Right lobe of liver (tissue), 6 donors: ENCODE measurements around the gene TBCE. TPM values are rescaled to one million over a fixed set of nuclear protein-coding genes. Genes with fewer than 3 reads are reported as not detected.

ENCODE experiments used
- ATAC-seq, 4 donors: fragments of 200-7000 bp; cut with Tn5 transposase; one replicate each; pipeline ENCODE4 v1.9.1; 2020; ENCODE audit warnings: mild to moderate bottlenecking in 4 of 4, moderate library complexity in 4 of 4
- DNase-seq, 3 donors: peaks; one replicate each; pipeline ENCODE4 v3.0.0-alpha.2; 2020
- H3K27ac ChIP-seq, 3 donors: fragments of 200-600 bp; one replicate each; pipeline ENCODE4 v1.8.0; 2022
- H3K27me3 ChIP-seq, 2 donors: fragments of 200-600 bp; one replicate each; pipeline ENCODE4 v1.8.0; 2022
- H3K36me3 ChIP-seq, 4 donors: fragments of 200-600 bp; sonication (generic) in 1 of 4; one replicate each; pipeline versions ENCODE4 v1.5.1 to v1.8.0; 2017 to 2022; ENCODE audit warnings: control low read depth in 1 of 4
- H3K4me1 ChIP-seq, 4 donors: fragments of 200-600 bp; sonication (generic) in 1 of 4; one replicate each; pipeline versions ENCODE4 v1.5.1 to v1.8.0; 2017 to 2022; ENCODE audit warnings: control low read depth in 1 of 4
- H3K4me3 ChIP-seq, 3 donors: fragments of 200-600 bp; one replicate each; pipeline ENCODE4 v1.8.0; 2022
- H3K9me3 ChIP-seq, 4 donors: fragments of 200-600 bp; sonication (generic) in 1 of 4; one replicate each; pipeline versions ENCODE4 v1.5.1 to v1.8.0; 2017 to 2022; ENCODE audit warnings: control low read depth in 1 of 4
- POLR2A ChIP-seq: fragments of 450-650 bp; IDR thresholded peaks from one replicate; pipeline ENCODE4 v1.6.1; 2017; ENCODE audit warnings: antibody characterized with exemption, mild to moderate bottlenecking
- WGBS: methylation state at CpG from one replicate; pipeline ENCODE4 v1.1.6; 2018; ENCODE audit warnings: low coverage, low lambda C conversion rate; ENCODE audit not compliant: insufficient coverage; ENCODE audit errors: missing lambda C conversion rate; 5-methylcytosine and 5-hydroxymethylcytosine counted together
- intact Hi-C, 2 donors: fragments of 100-400 bp; cut with DNase I; formaldehyde crosslinking; loops; one replicate each; pipeline versions ENCODE4 v1.11.2 to v1.14.1; 2022
- total RNA-seq, 6 experiments: library from RNA; depleted of rRNA in 2 of 6; stranded (reverse); fragments of >200 nt in 2 of 6; fragmentation: NEBNext Ultra II Directional in 3 of 6; extraction: Animal tissue kit (Norgen Biotek cat#: 25700) in 3 of 6; gene quantifications; one replicate each; pipeline versions ENCODE4 v1.1.0 to v1.2.4, GENCODE V29; 2016 to 2023
- TF ChIP-seq, protein P1 (sequence below), 4 donors: fragments of 200-600 bp in 3 of 4; fragments of 450-650 bp in 1 of 4; IDR thresholded peaks; one replicate each; pipeline versions ENCODE4 v1.5.1 to v1.8.0; 2016 to 2022; ENCODE audit warnings: antibody characterized with exemption in 4 of 4, mild to moderate bottlenecking in 2 of 4
- donor health status: DM: no; HTN: yes; CAD: no.
- donor health status: DM: no; HTN: no; CAD: no.
- donor health status: DM: no; HTN: no; CAD: no.
- donor health status: DM: no; HTN: yes; CAD: no.
- donor health status: DM: no; HTN: yes; CAD: no.

TBCE gene
- total RNA-seq, 6 experiments from 2014 or later = 11.2 to 16.6 (median 13.3) TPM

DNA sequence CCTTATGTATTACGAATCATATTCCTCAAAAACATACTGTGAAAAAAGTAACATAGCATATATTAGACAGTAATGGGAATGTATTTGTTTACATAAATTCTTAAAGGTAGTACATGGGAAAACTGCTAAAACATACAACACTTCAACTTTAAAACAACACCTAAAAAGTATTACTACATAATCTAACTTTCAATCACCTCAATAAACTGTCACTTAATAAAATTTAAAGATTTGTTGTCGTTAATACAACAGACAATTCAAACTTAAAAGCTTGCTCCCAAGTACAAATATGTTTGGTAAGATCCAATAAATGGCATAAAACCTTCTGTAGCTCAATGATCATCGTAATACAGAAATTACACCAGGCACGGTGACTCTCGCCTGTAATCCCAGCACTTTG is 42.9 kb upstream of the TBCE start:
- intact Hi-C loops = no loop called here
- no peak for DNase-seq
- Histone ChIP-seq H3K36me3 (no peaks in the 10 kb centered on the region), H3K27me3 (no peaks in the 10 kb centered on the region), H3K9me3 (no peaks in the 10 kb centered on the region), H3K4me1 (peaks cover 0 to 22% (median 7%) of the 10 kb centered on the region in 4 donors), H3K4me3 (no peak overlapping the region), H3K27ac (no peak overlapping the region)
- TF ChIP-seq, protein P1, sequence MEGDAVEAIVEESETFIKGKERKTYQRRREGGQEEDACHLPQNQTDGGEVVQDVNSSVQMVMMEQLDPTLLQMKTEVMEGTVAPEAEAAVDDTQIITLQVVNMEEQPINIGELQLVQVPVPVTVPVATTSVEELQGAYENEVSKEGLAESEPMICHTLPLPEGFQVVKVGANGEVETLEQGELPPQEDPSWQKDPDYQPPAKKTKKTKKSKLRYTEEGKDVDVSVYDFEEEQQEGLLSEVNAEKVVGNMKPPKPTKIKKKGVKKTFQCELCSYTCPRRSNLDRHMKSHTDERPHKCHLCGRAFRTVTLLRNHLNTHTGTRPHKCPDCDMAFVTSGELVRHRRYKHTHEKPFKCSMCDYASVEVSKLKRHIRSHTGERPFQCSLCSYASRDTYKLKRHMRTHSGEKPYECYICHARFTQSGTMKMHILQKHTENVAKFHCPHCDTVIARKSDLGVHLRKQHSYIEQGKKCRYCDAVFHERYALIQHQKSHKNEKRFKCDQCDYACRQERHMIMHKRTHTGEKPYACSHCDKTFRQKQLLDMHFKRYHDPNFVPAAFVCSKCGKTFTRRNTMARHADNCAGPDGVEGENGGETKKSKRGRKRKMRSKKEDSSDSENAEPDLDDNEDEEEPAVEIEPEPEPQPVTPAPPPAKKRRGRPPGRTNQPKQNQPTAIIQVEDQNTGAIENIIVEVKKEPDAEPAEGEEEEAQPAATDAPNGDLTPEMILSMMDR (IDR thresholded peaks at IDR 0.05) = no peak
- no peak for TF ChIP-seq POLR2A
- 88% methylated on average over 5 of the region's 5 CpGs for WGBS
- ATAC-seq = no peak

DNA sequence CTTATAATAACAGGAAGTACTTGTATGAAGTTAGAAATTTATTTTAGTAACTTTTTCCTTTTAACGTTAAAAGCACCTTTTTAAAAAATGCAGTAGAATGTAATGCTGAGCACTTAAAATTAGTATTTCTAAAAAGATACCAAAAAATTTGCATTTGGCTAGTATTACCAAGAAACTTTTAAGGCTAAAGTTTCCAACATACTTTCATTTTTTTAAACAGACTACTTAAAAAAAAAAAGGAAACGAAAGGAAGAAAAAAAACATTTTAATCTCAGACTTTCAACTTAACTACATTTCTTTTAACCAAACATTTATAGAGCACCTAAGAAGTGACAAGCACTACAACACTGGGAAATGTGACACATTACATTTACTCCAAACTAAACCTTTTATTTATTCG is 42.1 kb upstream of the TBCE start:
- H3K4me3 ChIP-seq = no peak overlapping the region
- intact Hi-C loops = no loop called here
- 8% methylated on average over 3 of the region's 3 CpGs for WGBS
- peaks cover 0 to 31% (median 10%) of the 10 kb centered on the region in 4 donors for H3K4me1 ChIP-seq
- H3K9me3 ChIP-seq = no peaks in the 10 kb centered on the region
- H3K36me3 ChIP-seq = no peaks in the 10 kb centered on the region
- no peaks in the 10 kb centered on the region for H3K27me3 ChIP-seq
- H3K27ac ChIP-seq = no peak overlapping the region
- DNase-seq (no peak), ATAC-seq (no peak)
- TF ChIP-seq, protein P1 (IDR thresholded peaks at IDR 0.05) = no peak
- TF ChIP-seq POLR2A = no peak

DNA sequence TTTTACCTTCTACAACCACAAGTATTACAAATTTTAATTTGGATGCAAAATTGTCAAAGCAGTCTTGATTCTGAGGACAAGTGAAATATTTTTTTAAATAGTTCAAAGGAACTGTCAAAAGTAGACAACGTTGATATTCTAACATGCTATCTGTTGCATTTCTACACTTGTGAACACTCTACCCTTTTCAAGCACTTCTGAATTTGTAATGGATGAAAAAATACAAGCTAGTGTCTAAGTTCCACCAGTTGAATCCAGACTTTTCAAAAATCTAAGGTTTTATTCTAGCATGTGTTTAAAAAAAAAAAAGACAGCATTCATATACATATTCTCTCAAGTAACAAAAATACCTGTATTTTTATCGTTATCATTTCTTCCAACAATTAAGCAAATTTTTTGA is 41.4 kb upstream of the TBCE start:
- peak overlapping the region in 2 of 3 donors; percentile 79 to 86 for H3K4me3 ChIP-seq
- H3K27ac ChIP-seq = peak overlapping the region in 1 of 3 donors; percentile 93
- no peaks in the 10 kb centered on the region for H3K27me3 ChIP-seq
- peaks cover 0 to 38% (median 10%) of the 10 kb centered on the region in 4 donors for H3K4me1 ChIP-seq
- TF ChIP-seq, protein P1 (IDR thresholded peaks at IDR 0.05) = no peak
- no peak for TF ChIP-seq POLR2A
- DNase-seq (no peak), ATAC-seq (no peak)
- no peaks in the 10 kb centered on the region for H3K36me3 ChIP-seq
- no peaks in the 10 kb centered on the region for H3K9me3 ChIP-seq
- intact Hi-C loops = no loop called here
- 6% methylated on average over 2 of the region's 2 CpGs for WGBS

DNA sequence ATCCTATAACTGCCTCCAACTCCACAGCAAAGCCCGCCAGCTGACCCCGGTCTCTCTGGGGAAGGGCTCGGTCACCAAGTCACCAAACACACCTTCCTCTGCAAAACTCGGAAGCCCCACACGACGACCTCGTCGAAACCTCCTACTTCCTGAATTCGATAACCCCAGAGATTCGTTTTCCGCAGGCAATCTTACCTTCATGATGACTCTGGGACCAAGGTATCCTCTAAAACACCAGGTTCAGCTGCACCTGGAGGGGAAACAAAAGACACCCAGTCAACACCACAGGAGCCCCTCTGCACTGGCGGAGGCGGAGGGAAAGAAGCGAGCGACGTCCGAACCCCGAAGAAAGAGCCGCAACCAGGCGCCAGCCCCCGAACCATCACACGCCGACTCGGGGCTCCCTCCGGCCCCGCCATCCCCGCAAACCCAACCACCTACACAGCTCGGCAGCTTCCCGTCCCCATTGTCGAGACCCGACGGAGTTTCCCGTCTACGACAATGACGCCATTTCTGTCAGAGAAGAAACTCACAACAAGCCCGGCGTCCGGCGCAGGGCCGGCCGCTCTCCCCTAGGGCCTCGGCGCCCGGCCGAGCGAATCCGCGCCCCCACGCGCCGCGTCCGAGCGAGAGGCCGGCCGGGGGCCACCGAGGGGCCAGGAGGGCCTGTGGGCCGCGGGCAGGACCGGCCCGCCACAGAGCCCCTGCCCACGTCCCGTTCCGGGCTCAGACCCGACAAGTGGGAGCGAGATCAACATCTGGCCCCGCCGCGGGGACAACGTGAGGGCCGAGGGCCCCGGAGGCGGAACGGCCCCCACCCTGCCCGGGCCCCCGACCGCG is 40.3 kb upstream of the TBCE start:
- Histone ChIP-seq H3K9me3 (no peaks in the 10 kb centered on the region), H3K36me3 (no peaks in the 10 kb centered on the region), H3K4me3 (peak overlapping the region; percentile 79 to 86 (median 84)), H3K27me3 (no peaks in the 10 kb centered on the region), H3K27ac (peak overlapping the region; percentile 93 to 97 (median 94)), H3K4me1 (peaks cover 0 to 43% (median 10%) of the 10 kb centered on the region in 4 donors)
- WGBS = 0% methylated on average over 20 of the region's 78 CpGs
- TF ChIP-seq, protein P1 (IDR thresholded peaks at IDR 0.05) = no peak
- no peak for TF ChIP-seq POLR2A
- ATAC-seq (peak in 2 of 4 donors; percentile 0 to 5), DNase-seq (peak; percentile 53 to 68 (median 61))
- intact Hi-C loops = no loop called here
